Adipocyte (in vitro differentiated cells): ENCODE data around the gene KCTD3.

Experiments
- DNase-seq: peaks from one replicate; pipeline ENCODE4 v3.0.0-alpha.2; 2015; ENCODE audit warnings: low read depth
- H3K27me3 ChIP-seq: replicated peaks from 2 replicates; pipeline ENCODE4 v1.7.0; 2013; ENCODE audit warnings: mild to moderate bottlenecking, low read length, moderate library complexity; ENCODE audit not compliant: control insufficient read depth, insufficient read depth
- H3K36me3 ChIP-seq: 2 replicates; pipeline ENCODE4 v1.7.0; 2013; ENCODE audit warnings: low read length, mild to moderate bottlenecking, moderate library complexity; ENCODE audit not compliant: control insufficient read depth, insufficient read depth, severe bottlenecking
- H3K4me1 ChIP-seq: 2 replicates; pipeline ENCODE4 v1.7.0; 2013; ENCODE audit warnings: mild to moderate bottlenecking, low read length, moderate library complexity; ENCODE audit not compliant: control insufficient read depth, insufficient read depth
- H3K4me3 ChIP-seq: 2 replicates; pipeline ENCODE4 v1.7.0; 2013; ENCODE audit warnings: mild to moderate bottlenecking, low read length, moderate library complexity
- H3K9ac ChIP-seq: 2 replicates; pipeline ENCODE4 v1.7.0; 2013; ENCODE audit warnings: mild to moderate bottlenecking, low read length, moderate library complexity
- H3K9me3 ChIP-seq: 2 replicates; pipeline ENCODE4 v1.7.0; 2013; ENCODE audit warnings: mild to moderate bottlenecking, low read length, moderate library complexity; ENCODE audit not compliant: control insufficient read depth

Gene KCTD3

DNA sequence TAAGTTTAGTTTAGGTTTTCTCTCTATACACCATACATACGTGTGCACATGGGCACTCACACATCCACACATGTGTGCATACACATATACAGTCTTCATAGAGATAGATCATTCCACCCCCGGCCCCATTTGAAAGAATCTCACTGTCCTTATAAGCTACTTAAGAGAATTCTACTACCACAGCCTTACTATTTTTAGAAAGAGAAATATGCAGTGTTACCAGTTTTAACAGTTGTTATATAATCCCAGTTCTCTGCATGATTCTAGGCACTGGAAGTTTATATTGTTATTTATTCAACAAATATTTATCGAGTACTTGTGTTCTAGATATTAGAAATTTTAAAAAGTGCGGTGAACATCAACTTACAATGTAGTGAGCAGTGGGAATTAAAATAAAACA is 41.5 kb downstream of the KCTD3 start:
- peaks cover 56% of the 10 kb centered on the region for H3K36me3 ChIP-seq
- H3K4me1 ChIP-seq = peaks cover 30% of the 10 kb centered on the region
- H3K4me3 ChIP-seq = no peak overlapping the region
- DNase-seq = no peak
- H3K9ac ChIP-seq = no peak overlapping the region
- no peaks in the 10 kb centered on the region for H3K27me3 ChIP-seq
- H3K9me3 ChIP-seq = peaks cover 2% of the 10 kb centered on the region

DNA sequence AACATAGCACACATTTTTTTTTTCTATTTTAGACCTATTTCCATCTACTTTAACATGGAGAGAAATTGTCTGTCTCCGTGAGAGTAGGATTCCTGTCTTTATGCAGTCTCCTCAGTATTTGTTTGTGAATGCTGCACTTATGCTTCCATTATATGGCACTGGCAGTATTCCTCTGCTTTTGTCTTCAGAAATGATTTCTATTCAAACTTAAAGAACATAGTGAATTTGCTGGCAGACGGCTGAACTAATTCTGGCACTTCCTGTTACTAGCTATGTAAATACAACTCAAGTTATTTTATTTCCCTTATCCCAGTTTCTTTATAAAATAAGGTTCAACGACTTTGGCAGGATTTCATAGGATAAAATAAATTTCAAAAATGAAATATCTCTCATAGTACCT is 45.3 kb downstream of the KCTD3 start:
- H3K4me1 ChIP-seq = peaks cover 6% of the 10 kb centered on the region
- H3K27me3 ChIP-seq = no peaks in the 10 kb centered on the region
- H3K4me3 ChIP-seq = no peak overlapping the region
- no peak for DNase-seq
- no peak overlapping the region for H3K9ac ChIP-seq
- H3K9me3 ChIP-seq = peaks cover 2% of the 10 kb centered on the region
- H3K36me3 ChIP-seq = peaks cover 52% of the 10 kb centered on the region

- no peaks in the 10 kb centered on the region for H3K4me1 ChIP-seq
- no peak overlapping the region for H3K4me3 ChIP-seq
- no peak for DNase-seq
- peaks cover 43% of the 10 kb centered on the region for H3K36me3 ChIP-seq
- peaks cover 2% of the 10 kb centered on the region for H3K9me3 ChIP-seq
- no peak overlapping the region for H3K9ac ChIP-seq
- H3K27me3 ChIP-seq = no peaks in the 10 kb centered on the region
Measured at GRCh38 chr1:215617979-215618378, 50.9 kb downstream of the KCTD3 start.

- no peak for DNase-seq
- Histone ChIP-seq H3K9me3 (no peaks in the 10 kb centered on the region), H3K27me3 (no peaks in the 10 kb centered on the region), H3K9ac (no peak overlapping the region), H3K4me3 (no peak overlapping the region), H3K36me3 (peaks cover 48% of the 10 kb centered on the region), H3K4me1 (no peaks in the 10 kb centered on the region)
Measured at GRCh38 chr1:215623162-215623561, 56.1 kb downstream of the KCTD3 start.

- Histone ChIP-seq H3K4me3 (no peak overlapping the region), H3K4me1 (peaks cover under 1% of the 10 kb centered on the region), H3K9me3 (no peaks in the 10 kb centered on the region), H3K27me3 (no peaks in the 10 kb centered on the region), H3K9ac (no peak overlapping the region), H3K36me3 (peaks cover 24% of the 10 kb centered on the region)
- no peak for DNase-seq
Measured at GRCh38 chr1:215625949-215626348, 58.8 kb downstream of the KCTD3 start.

- H3K9me3 ChIP-seq = no peaks in the 10 kb centered on the region
- H3K36me3 ChIP-seq = no peaks in the 10 kb centered on the region
- H3K4me3 ChIP-seq = no peak overlapping the region
- no peak overlapping the region for H3K9ac ChIP-seq
- no peaks in the 10 kb centered on the region for H3K27me3 ChIP-seq
- peaks cover 12% of the 10 kb centered on the region for H3K4me1 ChIP-seq
- DNase-seq = no peak
Measured at GRCh38 chr1:215631040-215631439, 63.9 kb downstream of the KCTD3 start.

DNA sequence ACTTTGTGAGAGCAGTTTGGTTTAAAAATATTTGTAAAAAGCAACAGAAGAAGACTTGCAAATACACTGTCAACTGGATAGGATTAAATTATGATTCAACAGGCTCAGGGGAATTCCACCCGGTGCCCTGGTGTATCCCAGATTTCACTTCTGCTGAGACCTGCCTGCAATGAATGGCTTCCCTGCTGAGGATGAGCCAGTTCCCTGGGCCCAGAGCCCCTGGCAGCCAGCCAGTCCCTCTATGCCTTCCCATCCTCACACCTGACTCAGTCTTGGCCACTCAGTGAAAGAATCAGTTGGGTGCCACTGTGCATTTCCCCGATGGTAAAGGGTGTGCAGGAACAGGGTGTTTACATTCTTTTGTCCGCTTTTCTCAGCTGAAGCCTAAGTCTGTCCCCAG is 64.4 kb downstream of the KCTD3 start:
- Histone ChIP-seq H3K27me3 (no peaks in the 10 kb centered on the region), H3K9me3 (no peaks in the 10 kb centered on the region), H3K36me3 (no peaks in the 10 kb centered on the region), H3K4me3 (no peak overlapping the region), H3K4me1 (peaks cover 16% of the 10 kb centered on the region), H3K9ac (no peak overlapping the region)
- peak; percentile 45 for DNase-seq

DNA sequence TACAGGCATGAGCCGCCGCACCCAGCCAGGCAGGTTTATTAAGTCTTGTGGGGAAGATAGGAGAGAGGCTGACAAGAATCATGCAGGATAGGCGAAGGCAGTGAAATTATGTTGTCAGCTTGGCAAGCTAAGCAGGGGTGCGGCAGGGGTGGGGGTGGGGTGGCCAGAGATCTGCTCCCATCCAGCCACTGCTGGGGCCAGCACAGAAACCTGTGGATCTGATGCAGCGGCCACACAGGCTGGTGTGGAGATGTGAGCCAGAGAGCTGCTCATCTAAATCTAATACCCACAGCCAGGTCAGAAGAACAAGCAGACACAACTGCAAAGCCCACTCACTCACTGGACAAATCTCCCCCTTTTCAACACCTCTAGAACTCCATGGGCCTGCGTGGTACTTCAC is 68.7 kb downstream of the KCTD3 start:
- H3K9me3 ChIP-seq = no peaks in the 10 kb centered on the region
- peak overlapping the region; percentile 73 for H3K9ac ChIP-seq
- peaks cover 27% of the 10 kb centered on the region for H3K4me1 ChIP-seq
- no peak for DNase-seq
- peak overlapping the region; percentile 75 for H3K4me3 ChIP-seq
- H3K27me3 ChIP-seq = no peaks in the 10 kb centered on the region
- H3K36me3 ChIP-seq = no peaks in the 10 kb centered on the region

GRCh38 chr1:215636258-215636965 is 69.3 kb downstream of the KCTD3 start:
- Histone ChIP-seq H3K9ac (peak overlapping the region; percentile 73), H3K9me3 (no peaks in the 10 kb centered on the region), H3K4me3 (peak overlapping the region; percentile 75), H3K27me3 (no peaks in the 10 kb centered on the region), H3K4me1 (peaks cover 22% of the 10 kb centered on the region), H3K36me3 (no peaks in the 10 kb centered on the region)
- peak; percentile 95 for DNase-seq

DNA sequence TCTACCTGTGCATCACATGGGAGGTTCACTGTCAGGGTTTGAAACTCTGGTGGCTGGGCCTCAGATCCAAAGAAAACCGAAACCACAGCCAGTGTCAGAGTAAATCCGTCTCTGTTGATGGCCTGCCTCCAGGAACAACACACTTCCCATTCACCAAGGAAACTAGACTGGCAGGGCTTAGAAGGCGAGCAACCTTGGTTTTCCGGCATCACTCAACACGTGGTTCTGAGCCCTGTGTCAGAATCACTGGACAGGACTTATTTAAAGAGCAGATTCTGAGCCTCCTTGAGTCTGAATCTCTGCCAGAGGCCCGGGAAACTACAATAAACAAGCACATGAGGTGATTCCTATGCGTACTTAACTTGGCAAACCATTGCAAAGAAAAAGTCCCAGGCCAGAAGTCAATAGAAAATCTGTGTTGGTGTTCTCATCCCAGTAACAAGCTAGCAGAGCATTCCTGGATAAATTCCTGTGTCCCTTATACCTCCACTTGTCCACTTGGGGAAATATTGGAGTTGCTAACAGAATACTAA is 70.0 kb downstream of the KCTD3 start:
- H3K9me3 ChIP-seq = no peaks in the 10 kb centered on the region
- H3K9ac ChIP-seq = peak overlapping the region; percentile 73
- peak; percentile 92 for DNase-seq
- H3K36me3 ChIP-seq = no peaks in the 10 kb centered on the region
- peaks cover 19% of the 10 kb centered on the region for H3K4me1 ChIP-seq
- peak overlapping the region; percentile 75 for H3K4me3 ChIP-seq
- H3K27me3 ChIP-seq = no peaks in the 10 kb centered on the region

DNA sequence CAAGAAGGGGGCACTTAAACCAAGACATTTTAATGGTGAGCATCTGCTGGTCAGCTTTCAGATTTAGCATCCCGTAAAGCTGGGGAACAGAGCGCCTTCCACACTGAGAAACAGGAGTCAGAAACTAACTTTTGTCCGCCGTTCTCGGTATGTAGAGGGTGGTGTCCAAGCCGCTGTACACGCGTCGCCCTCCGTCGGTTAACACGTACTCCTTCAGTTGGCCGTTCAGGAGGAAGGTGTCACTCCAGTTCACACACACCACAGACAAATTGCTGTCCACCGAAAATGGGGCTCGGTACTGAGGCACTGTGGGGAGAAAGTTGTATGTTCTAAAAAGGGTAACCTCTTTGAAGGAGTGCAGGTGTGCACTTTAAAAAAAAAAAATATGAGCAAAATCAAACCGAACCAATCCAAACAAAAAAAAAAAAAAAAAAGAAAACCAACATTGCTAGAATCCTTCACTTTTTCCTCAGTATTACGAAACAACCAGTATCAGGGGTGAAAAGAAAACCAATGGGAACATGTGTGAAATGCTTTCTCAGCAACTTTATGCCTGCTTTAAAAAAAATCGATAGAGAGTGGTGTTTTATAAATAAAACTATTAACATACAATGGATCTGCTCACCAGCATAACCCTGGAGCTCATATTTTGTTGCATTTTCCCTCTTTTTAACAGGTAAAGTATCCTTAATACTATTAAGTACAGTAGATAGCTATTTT is 73.5 kb downstream of the KCTD3 start:
- Histone ChIP-seq H3K4me1 (peaks cover 33% of the 10 kb centered on the region), H3K27me3 (no peaks in the 10 kb centered on the region), H3K36me3 (no peaks in the 10 kb centered on the region), H3K9ac (no peak overlapping the region), H3K9me3 (no peaks in the 10 kb centered on the region), H3K4me3 (no peak overlapping the region)
- DNase-seq = no peak
